Caco-2 (cell line): ENCODE data around the gene SNRNP25. TPM values are rescaled to one million over a fixed set of nuclear protein-coding genes. Genes with fewer than 3 reads are reported as not detected.
A peak's percentile ranks its signal among the peaks of the same experiment; 100 is the strongest.

Source experiments
- BruUV-seq: library from RNA; stranded (reverse); fragments of 400-500 nt; replicated peaks from 2 replicates; lab custom pipeline; 2021; lab: Mats Ljungman, UMichigan
- CTCF ChIA-PET: fragments of 300-600 bp; sonication (Branson Sonifier 250); formaldehyde crosslinking; loops from one replicate; lab custom pipeline; 2022; ENCODE audit warnings: antibody characterized with exemption; lab: Charles Lee
- POLR2A ChIA-PET: fragments of 300-600 bp; sonication (Branson Sonifier 250); formaldehyde crosslinking; loops from one replicate; lab custom pipeline; 2022; ENCODE audit warnings: antibody characterized with exemption; lab: Charles Lee
- DNase-seq, 2 experiments: peaks; one replicate each; pipeline versions ENCODE4 v3.0.0 to v3.0.0-alpha.2; 2020 to 2022
- H3K27me3 ChIP-seq: replicated peaks from 2 replicates; pipeline ENCODE4 v1.6.0; 2011; ENCODE audit warnings: low read length; ENCODE audit not compliant: control insufficient read depth, insufficient read depth
- H3K36me3 ChIP-seq: 2 replicates; pipeline ENCODE4 v1.5.1; 2011; ENCODE audit warnings: low read length; ENCODE audit not compliant: control insufficient read depth, insufficient read depth
- H3K4me1 ChIP-seq: fragments of 250-450 bp; sonication (Bioruptor Pico); 2 replicates; pipeline ENCODE4 v1.5.1; 2020; ENCODE audit warnings: mild to moderate bottlenecking
- H3K4me3 ChIP-seq: 2 replicates; pipeline ENCODE4 v1.5.1; 2011; ENCODE audit warnings: low read depth, mild to moderate bottlenecking, control low read depth, low read length
- H3K9me3 ChIP-seq: fragments of 250-450 bp; sonication (Bioruptor Pico); 2 replicates; pipeline ENCODE4 v1.5.1; 2020; ENCODE audit warnings: mild to moderate bottlenecking, moderate library complexity
- H3K27ac Mint-ChIP-seq: one replicate; pipeline ENCODE4 v1.8.0; 2022; ENCODE audit warnings: mixed read lengths; ENCODE audit not compliant: unreplicated experiment
- H3K27me3 Mint-ChIP-seq: one replicate; pipeline ENCODE4 v1.8.0; 2022; ENCODE audit warnings: mixed read lengths; ENCODE audit not compliant: insufficient read depth, unreplicated experiment
- H3K36me3 Mint-ChIP-seq: one replicate; pipeline ENCODE4 v1.8.0; 2022; ENCODE audit warnings: mild to moderate bottlenecking, mixed read lengths; ENCODE audit not compliant: insufficient read depth, unreplicated experiment
- H3K4me1 Mint-ChIP-seq: one replicate; pipeline ENCODE4 v1.8.0; 2022; ENCODE audit warnings: low read depth, mixed read lengths; ENCODE audit not compliant: unreplicated experiment
- H3K4me3 Mint-ChIP-seq: one replicate; pipeline ENCODE4 v1.8.0; 2022; ENCODE audit warnings: mild to moderate bottlenecking, moderate library complexity, mixed read lengths; ENCODE audit not compliant: unreplicated experiment
- H3K9me3 Mint-ChIP-seq: one replicate; pipeline ENCODE4 v1.8.0; 2022; ENCODE audit warnings: mixed read lengths; ENCODE audit not compliant: unreplicated experiment
- intact Hi-C: fragments of 100-400 bp; cut with micrococcal nuclease; formaldehyde crosslinking; loops from one replicate; pipeline ENCODE4 v1.10.0; 2022; ENCODE audit not compliant: unreplicated experiment
- total RNA-seq: library from RNA; stranded (reverse); gene quantifications from 2 replicates; pipeline ENCODE4 v1.2.3, GENCODE V29; 2022
- TF ChIP-seq, protein P1 (sequence below), 2 experiments: fragments of 200-600 bp in 1 of 2; IDR thresholded peaks; 1 replicate in 1 of 2; 2 replicates in 1 of 2; pipeline versions ENCODE4 v1.5.1 to v1.8.0; 2011 to 2022; ENCODE audit warnings: antibody characterized with exemption in 1 of 2, control low read depth in 1 of 2, inconsistent platforms in 1 of 2, low read depth in 1 of 2, low read length in 1 of 2, mild to moderate bottlenecking in 1 of 2, moderate library complexity in 1 of 2; ENCODE audit not compliant: insufficient read depth in 1 of 2, severe bottlenecking in 1 of 2, unreplicated experiment in 1 of 2

Gene SNRNP25
- total RNA-seq, 1 experiment from 2014 or later, result 57.1 TPM

DNA sequence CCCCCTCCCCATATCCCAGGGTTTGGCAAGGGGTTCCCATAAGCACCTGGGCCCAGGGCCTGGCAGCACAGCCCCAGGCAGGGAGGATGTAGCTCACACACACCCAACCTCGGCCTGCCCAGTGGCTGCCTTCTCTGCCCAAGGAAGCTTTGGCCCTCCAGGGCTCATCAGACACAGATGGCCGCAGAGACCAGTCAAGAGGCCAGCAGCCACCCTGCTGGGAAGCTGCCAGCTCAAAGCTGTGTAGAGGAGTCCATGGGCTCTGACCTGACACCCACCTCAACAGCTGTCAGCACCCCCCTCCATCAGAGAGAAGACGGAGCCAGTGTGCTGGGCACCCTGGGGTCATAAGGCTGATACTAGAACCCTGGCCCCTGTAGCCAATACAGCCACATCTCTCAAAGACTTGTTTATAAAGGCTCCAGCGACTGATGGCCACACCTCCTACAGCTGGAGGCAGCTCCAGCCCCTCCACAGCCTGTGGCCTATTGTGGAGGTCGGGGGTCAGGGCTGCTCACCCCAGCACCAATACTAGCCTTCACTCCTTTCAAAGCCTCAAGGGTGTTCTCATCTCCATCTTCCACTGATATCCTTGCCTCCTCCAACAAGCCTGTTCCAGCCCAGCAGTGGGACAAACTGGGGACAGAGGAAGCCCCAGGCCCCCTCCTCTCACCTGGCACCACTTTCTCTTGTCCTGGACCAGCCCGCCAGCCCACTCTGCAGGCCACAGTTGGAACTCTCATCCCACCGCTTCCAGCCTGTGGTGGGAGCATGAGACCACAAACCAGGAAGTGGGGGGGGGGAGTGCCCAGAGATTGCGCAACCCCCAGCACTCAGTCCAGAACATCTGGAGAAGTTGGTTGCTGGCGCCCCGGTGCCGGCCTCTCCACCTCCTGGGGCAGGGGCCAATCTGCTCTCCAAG is 22.2 kb downstream of the SNRNP25 start:
- Histone ChIP-seq H3K4me1 (peaks cover 34% of the 10 kb centered on the region), H3K27me3 (no peaks in the 10 kb centered on the region), H3K4me3 (no peak overlapping the region), H3K9me3 (no peaks in the 10 kb centered on the region), H3K36me3 (no peaks in the 10 kb centered on the region; the same call in none of the 2 replicates)
- intact Hi-C loops, result no loop called here
- TF ChIP-seq, protein P1, sequence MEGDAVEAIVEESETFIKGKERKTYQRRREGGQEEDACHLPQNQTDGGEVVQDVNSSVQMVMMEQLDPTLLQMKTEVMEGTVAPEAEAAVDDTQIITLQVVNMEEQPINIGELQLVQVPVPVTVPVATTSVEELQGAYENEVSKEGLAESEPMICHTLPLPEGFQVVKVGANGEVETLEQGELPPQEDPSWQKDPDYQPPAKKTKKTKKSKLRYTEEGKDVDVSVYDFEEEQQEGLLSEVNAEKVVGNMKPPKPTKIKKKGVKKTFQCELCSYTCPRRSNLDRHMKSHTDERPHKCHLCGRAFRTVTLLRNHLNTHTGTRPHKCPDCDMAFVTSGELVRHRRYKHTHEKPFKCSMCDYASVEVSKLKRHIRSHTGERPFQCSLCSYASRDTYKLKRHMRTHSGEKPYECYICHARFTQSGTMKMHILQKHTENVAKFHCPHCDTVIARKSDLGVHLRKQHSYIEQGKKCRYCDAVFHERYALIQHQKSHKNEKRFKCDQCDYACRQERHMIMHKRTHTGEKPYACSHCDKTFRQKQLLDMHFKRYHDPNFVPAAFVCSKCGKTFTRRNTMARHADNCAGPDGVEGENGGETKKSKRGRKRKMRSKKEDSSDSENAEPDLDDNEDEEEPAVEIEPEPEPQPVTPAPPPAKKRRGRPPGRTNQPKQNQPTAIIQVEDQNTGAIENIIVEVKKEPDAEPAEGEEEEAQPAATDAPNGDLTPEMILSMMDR (IDR thresholded peaks at IDR 0.05; ENCODE audit: insufficient read depth in 1 of 2, low read depth in 1 of 2, low read length in 1 of 2, severe bottlenecking in 1 of 2, unreplicated experiment in 1 of 2), result no peak
- Mint-ChIP-seq H3K9me3 (no peaks in the 10 kb centered on the region), H3K27me3 (no peaks in the 10 kb centered on the region), H3K36me3 (peaks cover 19% of the 10 kb centered on the region), H3K4me1 (peaks cover 7% of the 10 kb centered on the region), H3K27ac (peak overlapping the region; percentile 77), H3K4me3 (peak overlapping the region; percentile 75)
- POLR2A ChIA-PET, result interaction anchor here (0.6 kb wide), 1 partner anchor 325 kb away, joined by 3 read pairs; no protein-coding TSS in a partner anchor
- CTCF ChIA-PET, result interaction anchor here (1.7 kb wide), 1 partner anchor 21 kb away, joined by 5 read pairs; no protein-coding TSS in a partner anchor
- peak in 1 of 2 experiments; percentile 27 for DNase-seq
- no TSS peak for BruUV-seq

DNA sequence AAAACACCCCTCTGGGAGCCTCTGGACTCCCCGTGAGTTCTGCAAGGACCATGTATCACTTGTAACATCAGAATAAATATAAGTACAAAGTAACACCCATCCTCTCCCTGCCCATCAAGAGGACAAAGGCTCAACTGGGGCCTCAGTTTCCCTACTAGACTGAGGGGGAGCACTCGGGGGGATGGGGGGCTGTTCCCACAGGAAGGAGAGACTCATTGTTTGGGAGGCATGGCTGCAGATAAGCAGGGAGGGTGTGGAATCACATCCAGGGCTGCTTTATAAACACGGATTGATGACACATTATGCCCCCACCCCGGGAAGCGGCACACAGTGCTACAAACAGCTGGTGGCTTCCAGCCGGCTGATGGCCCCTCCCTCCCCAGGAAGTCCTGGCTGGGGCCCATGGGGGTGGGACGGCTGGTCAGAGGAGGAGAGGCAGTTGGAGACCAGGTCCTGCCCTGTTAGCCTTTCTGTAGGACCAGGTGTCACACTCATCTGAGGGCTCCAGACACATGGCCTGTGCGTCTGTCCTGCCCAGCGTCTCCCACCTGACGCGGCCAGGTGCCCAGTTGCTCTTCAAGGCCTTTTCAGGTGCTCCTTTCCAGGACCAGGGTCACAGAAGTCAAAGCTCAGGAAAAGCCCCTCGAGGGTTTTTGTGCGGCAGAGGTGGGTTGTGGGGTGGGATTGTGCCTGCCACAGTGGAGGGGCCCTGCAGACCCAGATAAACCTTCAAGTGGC is 23.1 kb downstream of the SNRNP25 start:
- no peaks in the 10 kb centered on the region for H3K9me3 ChIP-seq
- CTCF ChIA-PET, result interaction anchor here (0.6 to 2.0 kb wide), 4 partner anchors 11 to 106 kb away, joined by 3 to 11 read pairs (median 5); no protein-coding TSS in a partner anchor
- peak overlapping the region; percentile 75 for H3K4me3 Mint-ChIP-seq
- POLR2A ChIA-PET, result interaction anchor here (0.6 kb wide), 1 partner anchor 249 kb away, joined by 3 read pairs; no protein-coding TSS in a partner anchor
- TF ChIP-seq, protein P1 (IDR thresholded peaks at IDR 0.05; ENCODE audit: insufficient read depth in 1 of 2, low read depth in 1 of 2, low read length in 1 of 2, severe bottlenecking in 1 of 2, unreplicated experiment in 1 of 2), result no peak
- H3K27ac Mint-ChIP-seq, result peak overlapping the region; percentile 77
- BruUV-seq, result no TSS peak
- no peaks in the 10 kb centered on the region for H3K9me3 Mint-ChIP-seq
- peaks cover 19% of the 10 kb centered on the region for H3K36me3 Mint-ChIP-seq
- peak overlapping the region; percentile 84 for H3K4me3 ChIP-seq
- H3K4me1 ChIP-seq, result peaks cover 28% of the 10 kb centered on the region
- H3K4me1 Mint-ChIP-seq, result peaks cover 7% of the 10 kb centered on the region
- H3K27me3 ChIP-seq, result no peaks in the 10 kb centered on the region
- intact Hi-C loops, result no loop called here
- no peaks in the 10 kb centered on the region; the same call in none of the 2 replicates for H3K36me3 ChIP-seq
- DNase-seq, result no peak
- no peaks in the 10 kb centered on the region for H3K27me3 Mint-ChIP-seq
